Hepatocyte (in vitro differentiated cells): ENCODE data around the gene DPYSL3. TPM values are rescaled to one million over a fixed set of nuclear protein-coding genes. Genes with fewer than 3 reads are reported as not detected.

Experiments
- DNase-seq: peaks from one replicate; pipeline ENCODE4 v3.0.0-alpha.2; 2016; ENCODE audit warnings: low spot score
- H2AFZ ChIP-seq: fragments of 200-600 bp; sonication (generic); 2 replicates; pipeline ENCODE4 v1.6.0; 2016; ENCODE audit warnings: antibody characterized with exemption, mild to moderate bottlenecking
- H3K27ac ChIP-seq: fragments of 200-600 bp; sonication (generic); 2 replicates; pipeline ENCODE4 v1.5.1; 2016; ENCODE audit warnings: mild to moderate bottlenecking
- H3K27me3 ChIP-seq: fragments of 200-600 bp; sonication (generic); 2 replicates; pipeline ENCODE4 v1.6.1; 2016
- H3K36me3 ChIP-seq: fragments of 200-600 bp; sonication (generic); replicated peaks from 2 replicates; pipeline ENCODE4 v1.5.1; 2016; ENCODE audit warnings: low read depth; ENCODE audit not compliant: insufficient read depth
- H3K4me1 ChIP-seq: fragments of 200-600 bp; sonication (generic); 2 replicates; pipeline ENCODE4 v1.5.1; 2016; ENCODE audit warnings: mild to moderate bottlenecking, moderate library complexity; ENCODE audit not compliant: insufficient read depth
- H3K4me2 ChIP-seq: fragments of 200-600 bp; sonication (generic); 2 replicates; pipeline ENCODE4 v1.6.0; 2016
- H3K4me3 ChIP-seq: fragments of 200-600 bp; sonication (generic); 2 replicates; pipeline ENCODE4 v1.5.1; 2016; ENCODE audit warnings: mild to moderate bottlenecking
- H3K79me2 ChIP-seq: fragments of 200-600 bp; sonication (generic); 2 replicates; pipeline ENCODE4 v1.6.0; 2017; ENCODE audit warnings: mild to moderate bottlenecking
- H3K9me2 ChIP-seq: fragments of 200-600 bp; sonication (generic); replicated peaks from 2 replicates; pipeline ENCODE4 v1.6.0; 2017; ENCODE audit warnings: mild to moderate bottlenecking; ENCODE audit not compliant: insufficient read depth
- H3K9me3 ChIP-seq: fragments of 200-600 bp; sonication (generic); 2 replicates; pipeline ENCODE4 v1.5.1; 2016; ENCODE audit warnings: low read depth, mild to moderate bottlenecking
- H4K20me1 ChIP-seq: fragments of 200-600 bp; sonication (generic); 2 replicates; pipeline ENCODE4 v1.6.0; 2016; ENCODE audit warnings: mild to moderate bottlenecking; ENCODE audit not compliant: insufficient read depth, poor library complexity, severe bottlenecking
- CTCF ChIP-seq: fragments of 200-600 bp; sonication (generic); IDR thresholded peaks from 2 replicates; pipeline ENCODE4 v1.5.1; 2016; ENCODE audit warnings: antibody characterized with exemption, mild to moderate bottlenecking; ENCODE audit not compliant: poor library complexity
- EZH2 ChIP-seq: fragments of 200-600 bp; sonication (generic); IDR thresholded peaks from 2 replicates; pipeline ENCODE4 v1.6.1; 2016; ENCODE audit warnings: antibody characterized with exemption, mild to moderate bottlenecking, borderline replicate concordance
- EZH2phosphoT487 ChIP-seq: fragments of 200-600 bp; sonication (generic); IDR thresholded peaks from one replicate; pipeline ENCODE4 v1.6.1; 2018; ENCODE audit warnings: antibody characterized with exemption, mild to moderate bottlenecking, low read depth, moderate library complexity; ENCODE audit not compliant: unreplicated experiment, severe bottlenecking
- WGBS: methylation state at CpG from one replicate; pipeline ENCODE4 v1.1.6; 2016; ENCODE audit warnings: low lambda C conversion rate; ENCODE audit errors: missing lambda C conversion rate; 5-methylcytosine and 5-hydroxymethylcytosine counted together
- polyA plus RNA-seq: library from polyadenylated mRNA; unstranded; fragments of >200 nt; fragmentation: Nextera tagmentation; extraction: Ambion mirVana; gene quantifications from 2 replicates; pipeline ENCODE4 v1.2.1, GENCODE V29; 2016
- total RNA-seq: library from RNA; depleted of rRNA; stranded (reverse); fragments of >200 nt; gene quantifications from 2 replicates; pipeline ENCODE4 v1.2.3, GENCODE V29; 2014

The DPYSL3 gene
- total and polyA plus RNA-seq, 2 experiments from 2014 or later, result 35.7 to 78.0 TPM

GRCh38 chr5:147446523-147446922, 63.3 kb downstream of the DPYSL3 start:
- Histone ChIP-seq H3K4me2 (no peak overlapping the region), H3K27me3 (no peaks in the 10 kb centered on the region), H3K79me2 (peaks cover 91% of the 10 kb centered on the region), H3K9me3 (no peaks in the 10 kb centered on the region), H3K4me1 (peaks cover 13% of the 10 kb centered on the region), H3K9me2 (no peaks in the 10 kb centered on the region), H3K36me3 (no peaks in the 10 kb centered on the region), H4K20me1 (peaks cover 3% of the 10 kb centered on the region), H3K4me3 (no peak overlapping the region), H2AFZ (no peak overlapping the region), H3K27ac (no peak overlapping the region)
- 56% methylated on average over 2 of the region's 2 CpGs for WGBS
- peak; percentile 30 for DNase-seq
- TF ChIP-seq EZH2 (no peak), CTCF (no peak), EZH2phosphoT487 (no peak)

GRCh38 chr5:147445917-147446316, 64.0 kb downstream of the DPYSL3 start:
- Histone ChIP-seq H3K79me2 (peaks cover 91% of the 10 kb centered on the region), H4K20me1 (peaks cover 5% of the 10 kb centered on the region)
- no peak for TF ChIP-seq EZH2phosphoT487
- no peak for TF ChIP-seq CTCF
- TF ChIP-seq EZH2, result no peak

GRCh38 chr5:147445090-147445489, 64.8 kb downstream of the DPYSL3 start:
- no peak for DNase-seq
- peaks cover 90% of the 10 kb centered on the region for H3K79me2 ChIP-seq
- no peak for TF ChIP-seq CTCF
- no peak for TF ChIP-seq EZH2phosphoT487
- TF ChIP-seq EZH2, result no peak

More at GRCh38 chr5:147445917-147446316, 64.0 kb downstream of the DPYSL3 start:
- H3K9me2 ChIP-seq, result no peaks in the 10 kb centered on the region
- H3K9me3 ChIP-seq, result no peaks in the 10 kb centered on the region
- H3K4me1 ChIP-seq, result peaks cover 13% of the 10 kb centered on the region
- no peaks in the 10 kb centered on the region for H3K36me3 ChIP-seq
- no peak overlapping the region for H3K4me3 ChIP-seq
- no peak for DNase-seq
- 98% methylated on average over 2 of the region's 2 CpGs for WGBS
- H3K4me2 ChIP-seq, result no peak overlapping the region
- H2AFZ ChIP-seq, result no peak overlapping the region
- no peaks in the 10 kb centered on the region for H3K27me3 ChIP-seq
- peak overlapping the region; percentile 51 for H3K27ac ChIP-seq

GRCh38 chr5:147442224-147442623, 67.6 kb downstream of the DPYSL3 start:
- Histone ChIP-seq H3K79me2 (peaks cover 94% of the 10 kb centered on the region), H3K9me3 (no peaks in the 10 kb centered on the region), H4K20me1 (peaks cover 2% of the 10 kb centered on the region), H3K4me1 (no peaks in the 10 kb centered on the region), H3K27ac (peak overlapping the region; percentile 60), H3K9me2 (no peaks in the 10 kb centered on the region), H3K27me3 (no peaks in the 10 kb centered on the region), H2AFZ (no peak overlapping the region), H3K36me3 (no peaks in the 10 kb centered on the region), H3K4me3 (no peak overlapping the region), H3K4me2 (peak overlapping the region; percentile 32)
- no peak for DNase-seq
- WGBS, result 49% methylated on average over 6 of the region's 6 CpGs
- TF ChIP-seq EZH2 (no peak), EZH2phosphoT487 (no peak), CTCF (no peak)

More at GRCh38 chr5:147445090-147445489, 64.8 kb downstream of the DPYSL3 start:
- no peak overlapping the region for H2AFZ ChIP-seq
- H3K27me3 ChIP-seq, result no peaks in the 10 kb centered on the region
- no peaks in the 10 kb centered on the region for H3K9me2 ChIP-seq
- H3K4me1 ChIP-seq, result peaks cover 13% of the 10 kb centered on the region
- no peak overlapping the region for H3K4me3 ChIP-seq
- no peaks in the 10 kb centered on the region for H3K36me3 ChIP-seq
- H4K20me1 ChIP-seq, result peaks cover 3% of the 10 kb centered on the region
- H3K4me2 ChIP-seq, result no peak overlapping the region
- no peak overlapping the region for H3K27ac ChIP-seq
- H3K9me3 ChIP-seq, result no peaks in the 10 kb centered on the region
